GM03348 (cell line): Measurements from ENCODE around the gene SNX32.
A peak's percentile ranks its signal among the peaks of the same experiment; 100 is the strongest.
"Not testable (repeated sequence)": the region's sequence is repeated elsewhere in the genome, so short reads cannot be mapped to it uniquely, and the experiment has no call there.

ENCODE experiments used
- DNase-seq: peaks from one replicate; pipeline ENCODE4 v3.0.0; 2012; ENCODE audit warnings: low spot score

SNX32 gene

GRCh38 chr11:65886826-65887722 is 53.3 kb downstream of the SNX32 start:
- no peak for DNase-seq

GRCh38 chr11:65887723-65888162 is 54.0 kb downstream of the SNX32 start:
- DNase-seq, result peak; percentile 44

GRCh38 chr11:65888163-65888814 is 54.5 kb downstream of the SNX32 start, which contains the start of gene FIBP:
Gene FIBP, minus strand, starts transcription at chr11:65888471. Its CDS starts 53 bp downstream, at chr11:65888418.
- peak; percentile 98 for DNase-seq

- peak; percentile 97 for DNase-seq
Measured at GRCh38 chr11:65890324-65891218, 56.8 kb downstream of the SNX32 start, which contains the start of gene CCDC85B. Gene CCDC85B, plus strand, starts transcription at chr11:65890673. Its CDS starts 111 bp downstream, at chr11:65890784.

- DNase-seq, result no peak
Measured at GRCh38 chr11:65891219-65892136, 57.7 kb downstream of the SNX32 start.

GRCh38 chr11:65892137-65892540 is 58.4 kb downstream of the SNX32 start:
- DNase-seq, result not testable (repeated sequence)

GRCh38 chr11:65892661-65893317 is 59.0 kb downstream of the SNX32 start:
- DNase-seq, result no peak

GRCh38 chr11:65894034-65894591 is 60.4 kb downstream of the SNX32 start:
- DNase-seq, result no peak

GRCh38 chr11:65895482-65895981 is 61.8 kb downstream of the SNX32 start:
- no peak for DNase-seq

GRCh38 chr11:65896034-65896999 is 62.6 kb downstream of the SNX32 start:
- DNase-seq, result no peak

GRCh38 chr11:65897020-65897471 is 63.3 kb downstream of the SNX32 start:
- DNase-seq, result no peak

GRCh38 chr11:65898656-65899355 is 65.0 kb downstream of the SNX32 start:
- no peak for DNase-seq

GRCh38 chr11:65899356-65900124 is 65.8 kb downstream of the SNX32 start:
- peak; percentile 90 for DNase-seq

- peak; percentile 94 for DNase-seq
Measured at GRCh38 chr11:65900125-65900898, 66.5 kb downstream of the SNX32 start, which contains the start of gene FOSL1. Gene FOSL1, minus strand, starts transcription at chr11:65900388. Its CDS starts 49 bp downstream, at chr11:65900339.

- DNase-seq, result no peak
Measured at GRCh38 chr11:65900899-65901180, 67.1 kb downstream of the SNX32 start.

- DNase-seq, result peak; percentile 81
Measured at GRCh38 chr11:65903068-65903481, 69.3 kb downstream of the SNX32 start.
